ENCODE data around the gene NCAM1. TPM values are rescaled to one million over a fixed set of nuclear protein-coding genes. Genes with fewer than 3 reads are reported as not detected.

The NCAM1 gene
- total and polyA plus RNA-seq, 2 donors (not counting 3 experiments of a cell fraction or from before 2014, with no cell fraction given): 0.03 TPM; not detected in 1

- DNase-seq (ENCODE audit: low read depth, low spot score) (no peak), FAIRE-seq (no peak)
- TF ChIP-seq EZH2 (IDR thresholded peaks at IDR 0.05; ENCODE audit: borderline replicate concordance, low read depth, low read length, severe bottlenecking) (no peak), GATA2 (IDR thresholded peaks at IDR 0.05; ENCODE audit: insufficient read depth, insufficient read length, low read depth, low read length) (no peak), FOS (IDR thresholded peaks at IDR 0.05; ENCODE audit: borderline replicate concordance, insufficient read depth, low read length) (no peak)
- Histone ChIP-seq H3K27me3 (ENCODE audit: control insufficient read depth in 2 of 2, insufficient read depth in 2 of 2, low read length in 2 of 2) (no peaks in the 10 kb centered on the region), H3K27ac (ENCODE audit: insufficient read depth, low read depth, low read length) (no peak overlapping the region), H3K9ac (replicated peaks; ENCODE audit: extremely low read depth, insufficient read depth, low read length) (no peak overlapping the region), H4K20me1 (replicated peaks; ENCODE audit: control insufficient read depth, extremely low read depth, insufficient read depth, low read length) (no peaks in the 10 kb centered on the region), H3K9me1 (replicated peaks; ENCODE audit: control insufficient read depth, extremely low read depth, insufficient read depth, low read length) (no peaks in the 10 kb centered on the region), H3K4me2 (ENCODE audit: insufficient read depth, low read length) (no peak overlapping the region), H2AFZ (ENCODE audit: low read depth, low read length) (no peak overlapping the region), H3K4me1 (ENCODE audit: control insufficient read depth, extremely low read depth, insufficient read depth, low read length) (no peaks in the 10 kb centered on the region), H3K36me3 (ENCODE audit: control insufficient read depth in 2 of 2, extremely low read depth in 1 of 2, insufficient read depth in 2 of 2, low read length in 2 of 2) (no peaks in the 10 kb centered on the region), H3K9me3 (replicated peaks; ENCODE audit: control insufficient read depth, insufficient read depth, low read length) (no peaks in the 10 kb centered on the region), H3K79me2 (ENCODE audit: control insufficient read depth, insufficient read depth, low read length) (no peaks in the 10 kb centered on the region), H3K4me3 (replicated peaks in 1 of 3; ENCODE audit: insufficient read depth in 1 of 3, low read depth in 1 of 3, low read length in 3 of 3) (no peak overlapping the region)
- dilution Hi-C loops (cut with MboI; ENCODE audit: extremely low pct_ligation_motif_present, low sequenced_read_pairs) (no loop called here), intact Hi-C loops (cut with micrococcal nuclease) (no loop called here)
- ChIA-PET CTCF (interaction anchor here (1.1 kb wide), 1 partner anchor 18 kb away, joined by 4 read pairs; no protein-coding TSS in a partner anchor), POLR2A (no interaction called here)
- no TSS peak for BruUV-seq (replicated peaks)
Observed at GRCh38 chr11:113271551-113272245, 310.5 kb downstream of the NCAM1 start.

- no peaks in the 10 kb centered on the region for H3K9me3 ChIP-seq (replicated peaks; ENCODE audit: control insufficient read depth, insufficient read depth, low read length)
- no peak overlapping the region for H3K27ac ChIP-seq (ENCODE audit: insufficient read depth, low read depth, low read length)
- TF ChIP-seq MYC (IDR thresholded peaks at IDR 0.05; ENCODE audit: low read depth, low read length) (no peak), CTCF (IDR thresholded peaks at IDR 0.05; ENCODE audit: extremely low read depth in 1 of 2, insufficient read depth in 1 of 2, low read depth in 1 of 2, low read length in 2 of 2) (no peak)
- no peak for DNase-seq (ENCODE audit: low read depth, low spot score)
- ChIA-PET POLR2A (no interaction called here), CTCF (interaction anchor here (1.1 kb wide), 1 partner anchor 18 kb away, joined by 4 read pairs; no protein-coding TSS in a partner anchor)
- BruUV-seq (replicated peaks): no TSS peak
- dilution Hi-C loops (cut with MboI; ENCODE audit: extremely low pct_ligation_motif_present, low sequenced_read_pairs): no loop called here
- intact Hi-C loops (cut with micrococcal nuclease): no loop called here
- no peak overlapping the region for H3K9ac ChIP-seq (replicated peaks; ENCODE audit: extremely low read depth, insufficient read depth, low read length)
- no peaks in the 10 kb centered on the region for H3K4me1 ChIP-seq (ENCODE audit: control insufficient read depth, extremely low read depth, insufficient read depth, low read length)
- H3K9me1 ChIP-seq (replicated peaks; ENCODE audit: control insufficient read depth, extremely low read depth, insufficient read depth, low read length): no peaks in the 10 kb centered on the region
- H3K27me3 ChIP-seq (ENCODE audit: control insufficient read depth in 2 of 2, insufficient read depth in 2 of 2, low read length in 2 of 2): no peaks in the 10 kb centered on the region
- no peak for FAIRE-seq
- H3K79me2 ChIP-seq (ENCODE audit: control insufficient read depth, insufficient read depth, low read length): no peaks in the 10 kb centered on the region
- no peak overlapping the region for H3K4me3 ChIP-seq (replicated peaks in 1 of 3; ENCODE audit: insufficient read depth in 1 of 3, low read depth in 1 of 3, low read length in 3 of 3)
- no peak overlapping the region for H3K4me2 ChIP-seq (ENCODE audit: insufficient read depth, low read length)
- H3K36me3 ChIP-seq (ENCODE audit: control insufficient read depth in 2 of 2, extremely low read depth in 1 of 2, insufficient read depth in 2 of 2, low read length in 2 of 2): no peaks in the 10 kb centered on the region
- H4K20me1 ChIP-seq (replicated peaks; ENCODE audit: control insufficient read depth, extremely low read depth, insufficient read depth, low read length): no peaks in the 10 kb centered on the region
- no peak overlapping the region for H2AFZ ChIP-seq (ENCODE audit: low read depth, low read length)
Observed at GRCh38 chr11:113272281-113272680, 311.1 kb downstream of the NCAM1 start.

All from endothelial cell of umbilical vein (primary cell).